B cell (primary cell): ENCODE data around the gene LRRC8E. TPM values are rescaled to one million over a fixed set of nuclear protein-coding genes. Genes with fewer than 3 reads are reported as not detected.

Source experiments
- ATAC-seq: fragments of 200-7000 bp; cut with Tn5 transposase; one replicate; pipeline ENCODE4 v1.10.0; 2021; ENCODE audit warnings: low read depth, mild to moderate bottlenecking, moderate number of reproducible peaks, moderate library complexity
- CTCF ChIA-PET: fragments of 350-600 bp; sonication (Branson Sonifier 250); formaldehyde crosslinking; loops from one replicate; lab custom pipeline; 2021; ENCODE audit warnings: antibody characterized with exemption, inconsistent platforms; lab: Charles Lee
- POLR2A ChIA-PET: fragments of 350-600 bp; sonication (Branson Sonifier 250); formaldehyde crosslinking; loops from one replicate; lab custom pipeline; 2021; ENCODE audit warnings: antibody characterized with exemption; lab: Charles Lee
- DNase-seq: peaks from one replicate; pipeline ENCODE4 v3.0.0; 2013
- H2AFZ ChIP-seq: 2 replicates; pipeline ENCODE4 v1.6.1; 2012; ENCODE audit warnings: mild to moderate bottlenecking, low read depth, low read length; ENCODE audit not compliant: insufficient read depth, poor library complexity, severe bottlenecking
- H3K27ac ChIP-seq, 2 donors: 1 replicate in 1 of 2; 2 replicates in 1 of 2; pipeline ENCODE4 v1.5.1; 2012 to 2013; ENCODE audit warnings: low read length in 2 of 2, mild to moderate bottlenecking in 2 of 2, moderate library complexity in 1 of 2
- H3K27me3 ChIP-seq, 4 experiments: fragments of 200-600 bp in 1 of 4; sonication (generic) in 1 of 4; replicated peaks in 1 of 4; 1 replicate in 2 of 4; 2 replicates in 2 of 4; pipeline versions ENCODE4 v1.6.1 to v1.7.0; 2013 to 2016; ENCODE audit warnings: low read length in 3 of 4, mild to moderate bottlenecking in 2 of 4, mixed read lengths in 1 of 4, moderate library complexity in 1 of 4; ENCODE audit not compliant: insufficient read depth in 4 of 4, control insufficient read depth in 3 of 4; ENCODE audit errors: control extremely low read depth in 1 of 4
- H3K36me3 ChIP-seq, 2 experiments: replicated peaks in 1 of 2; 1 replicate in 1 of 2; 2 replicates in 1 of 2; pipeline versions ENCODE4 v1.6.1 to v1.7.1; 2013; ENCODE audit warnings: low read length in 1 of 2; ENCODE audit not compliant: insufficient read depth in 2 of 2, control insufficient read depth in 1 of 2; ENCODE audit errors: control extremely low read depth in 1 of 2, extremely low read depth in 1 of 2
- H3K4me1 ChIP-seq, 2 donors: fragments of 200-600 bp in 1 of 2; sonication (generic) in 1 of 2; 1 replicate in 1 of 2; 2 replicates in 1 of 2; pipeline versions ENCODE4 v1.5.1 to v1.6.1; 2013 to 2017; ENCODE audit warnings: low read length in 2 of 2; ENCODE audit not compliant: control insufficient read depth in 2 of 2, insufficient read depth in 2 of 2
- H3K4me2 ChIP-seq: replicated peaks from 2 replicates; pipeline ENCODE3; 2012; ENCODE audit warnings: mild to moderate bottlenecking, low read depth, low read length; ENCODE audit not compliant: poor library complexity, severe bottlenecking
- H3K4me3 ChIP-seq, 5 experiments: fragments of 200-600 bp in 1 of 5; sonication (generic) in 1 of 5; 1 replicate in 3 of 5; 2 replicates in 2 of 5; pipeline versions ENCODE4 v1.5.1 to v1.7.0; 2011 to 2016; ENCODE audit warnings: low read length in 4 of 5, mild to moderate bottlenecking in 4 of 5, low read depth in 2 of 5, control low read depth in 1 of 5, moderate library complexity in 1 of 5; ENCODE audit not compliant: insufficient read depth in 1 of 5; ENCODE audit errors: control extremely low read depth in 1 of 5, extremely low read depth in 1 of 5
- H3K79me2 ChIP-seq: fragments of 200-600 bp; sonication (generic); one replicate; pipeline ENCODE4 v1.6.0; 2016; ENCODE audit warnings: low read length; ENCODE audit not compliant: control insufficient read depth, insufficient read depth
- H3K9ac ChIP-seq: fragments of 200-600 bp; sonication (generic); 2 replicates; pipeline ENCODE4 v1.6.1; 2017; ENCODE audit warnings: mild to moderate bottlenecking, low read length, moderate library complexity
- H3K9me3 ChIP-seq, 3 donors: one replicate each; pipeline versions ENCODE4 v1.6.1 to v1.7.1; 2013; ENCODE audit warnings: low read length in 2 of 3; ENCODE audit not compliant: control insufficient read depth in 2 of 3, insufficient read depth in 1 of 3; ENCODE audit errors: control extremely low read depth in 1 of 3
- H4K20me1 ChIP-seq: 2 replicates; pipeline ENCODE4 v1.6.0; 2012; ENCODE audit warnings: mild to moderate bottlenecking, low read length; ENCODE audit not compliant: insufficient read depth, control insufficient read depth, poor library complexity, severe bottlenecking
- H3K27ac Mint-ChIP-seq: one replicate; pipeline ENCODE4 v1.8.0; 2021; ENCODE audit warnings: mixed read lengths
- H3K27me3 Mint-ChIP-seq: one replicate; pipeline ENCODE4 v1.8.0; 2021; ENCODE audit warnings: mixed read lengths
- H3K4me1 Mint-ChIP-seq: one replicate; pipeline ENCODE4 v1.8.0; 2021; ENCODE audit warnings: mixed read lengths
- H3K4me3 Mint-ChIP-seq: one replicate; pipeline ENCODE4 v1.8.0; 2021; ENCODE audit warnings: mixed read lengths
- H3K9me3 Mint-ChIP-seq: one replicate; pipeline ENCODE4 v1.8.0; 2022; ENCODE audit warnings: mixed read lengths; ENCODE audit not compliant: insufficient read depth
- CTCF ChIP-seq: fragments of 200-600 bp; IDR thresholded peaks from one replicate; pipeline ENCODE4 v1.8.0; 2022; ENCODE audit warnings: antibody characterized with exemption, mild to moderate bottlenecking
- EZH2 ChIP-seq: IDR thresholded peaks from 2 replicates; pipeline ENCODE4 v1.6.1; 2012; ENCODE audit warnings: borderline replicate concordance, low read depth, mild to moderate bottlenecking, moderate library complexity, low read length; ENCODE audit not compliant: insufficient read depth, poor library complexity, severe bottlenecking
- WGBS: methylation state at CpG from one replicate; pipeline ENCODE4 v1.1.5; 2013; ENCODE audit warnings: missing lambda C conversion rate; ENCODE audit not compliant: insufficient coverage; 5-methylcytosine and 5-hydroxymethylcytosine counted together
- intact Hi-C: fragments of 100-400 bp; cut with micrococcal nuclease; formaldehyde crosslinking; loops from one replicate; pipeline ENCODE4 v1.10.0; 2022
- polyA plus RNA-seq: library from polyadenylated mRNA; depleted of rRNA; stranded (reverse); fragments of >200 nt; gene quantifications from 2 replicates; pipeline ENCODE4 v1.2.3, GENCODE V29; 2012
- total RNA-seq, 2 donors: library from RNA; stranded (reverse); fragments of 120-200 nt in 1 of 2; gene quantifications; 1 replicate in 1 of 2; 2 replicates in 1 of 2; pipeline versions ENCODE4 v1.2.3 to v1.2.4, GENCODE V29; 2013 to 2022

LRRC8E gene
- total and polyA plus RNA-seq, 2 donors (not counting 1 experiment from before 2014, with no cell fraction given) = not detected

GRCh38 chr19:7868671-7869452 is 19.4 kb upstream of the LRRC8E start:
- peak overlapping the region; percentile 84 for H2AFZ ChIP-seq
- peaks cover 0 to 82% (median 25%) of the 10 kb centered on the region in 4 experiments for H3K27me3 ChIP-seq
- peaks cover 0 to 62% (median 0%) of the 10 kb centered on the region in 3 donors for H3K9me3 ChIP-seq
- no peaks in the 10 kb centered on the region for H3K36me3 ChIP-seq
- H3K4me3 ChIP-seq = peak overlapping the region in 4 of 5 experiments; percentile 48 to 63 (median 56)
- intact Hi-C loops = loop anchor here (1.0 to 2.0 kb wide), 3 partner anchors 34 to 74 kb away; partner anchors contain the start of genes MAP2K7 and TIMM44
- peak overlapping the region; percentile 86 for H3K4me3 Mint-ChIP-seq
- peaks cover 4% of the 10 kb centered on the region for H3K9me3 Mint-ChIP-seq
- POLR2A ChIA-PET = interaction anchor here (0.7 to 1.3 kb wide), 4 partner anchors 35 to 151 kb away, joined by 3 to 11 read pairs (median 4); partner anchors contain the start of genes MAP2K7 and TIMM44
- H3K4me2 ChIP-seq = peak overlapping the region; percentile 98
- TF ChIP-seq CTCF (peak; percentile 95), EZH2 (no peak)
- WGBS = 1% methylated on average over 62 of the region's 67 CpGs
- no peaks in the 10 kb centered on the region for H3K79me2 ChIP-seq
- ATAC-seq (peak; percentile 71), DNase-seq (peak; percentile 94)
- peaks cover 11% of the 10 kb centered on the region for H4K20me1 ChIP-seq
- peaks cover 37% of the 10 kb centered on the region for H3K4me1 Mint-ChIP-seq
- H3K27ac ChIP-seq = peak overlapping the region; percentile 29 to 48
- H3K4me1 ChIP-seq = peaks cover 40 to 47% of the 10 kb centered on the region in 2 donors
- H3K27me3 Mint-ChIP-seq = peaks cover 32% of the 10 kb centered on the region
- CTCF ChIA-PET = interaction anchor here (0.6 to 2.0 kb wide), 16 partner anchors 8 to 737 kb away, joined by 3 to 15 read pairs (median 4); partner anchors contain the start of genes MAP2K7, SNAPC2, TIMM44 and TRAPPC5
- peak overlapping the region; percentile 74 for H3K9ac ChIP-seq
- H3K27ac Mint-ChIP-seq = peak overlapping the region; percentile 65
